Measurements from ENCODE around the gene STK16. TPM values are rescaled to one million over a fixed set of nuclear protein-coding genes. Genes with fewer than 3 reads are reported as not detected.

The STK16 gene
- total and polyA plus RNA-seq, 7 donors, result 11.6 to 38.5 (median 16.0) TPM

DNA sequence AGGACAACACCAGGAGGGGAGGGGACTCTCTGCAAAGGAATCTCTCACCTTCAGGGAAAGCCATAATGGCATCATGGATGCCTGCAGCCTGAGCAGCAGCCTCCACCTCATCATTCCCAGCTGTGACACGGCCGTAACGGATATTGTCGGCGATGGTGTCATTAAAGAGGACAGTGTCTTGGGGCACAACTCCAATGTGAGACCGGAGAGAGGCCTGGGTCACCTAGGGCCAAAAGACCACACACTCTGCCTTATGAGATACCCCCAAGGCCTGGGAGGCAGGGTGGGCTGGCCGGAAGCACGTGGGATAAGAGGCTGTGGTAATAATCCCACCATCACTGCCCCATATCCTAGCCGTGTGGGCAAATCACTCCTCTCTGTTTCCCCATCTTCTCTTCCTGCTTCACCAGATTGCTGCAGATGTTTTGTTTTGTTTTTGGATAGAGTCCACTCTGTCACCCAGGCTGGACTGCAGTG lies 34.4 kb upstream of the STK16 start:
- Histone ChIP-seq H3K4me1 (peaks cover 16% of the 10 kb centered on the region), H3K36me3 (ENCODE audit: insufficient read depth in 1 of 2, low read depth in 1 of 2) (peaks cover 3 to 84% of the 10 kb centered on the region in 2 donors), H3K4me3 (no peak overlapping the region), H3K27ac (no peak overlapping the region), H3K27me3 (ENCODE audit: insufficient read depth in 3 of 3, low read length in 2 of 3) (no peaks in the 10 kb centered on the region), H3K9me3 (no peaks in the 10 kb centered on the region)
- intact Hi-C loops (cut with DNase I), result no loop called here
- TF ChIP-seq, protein P1, sequence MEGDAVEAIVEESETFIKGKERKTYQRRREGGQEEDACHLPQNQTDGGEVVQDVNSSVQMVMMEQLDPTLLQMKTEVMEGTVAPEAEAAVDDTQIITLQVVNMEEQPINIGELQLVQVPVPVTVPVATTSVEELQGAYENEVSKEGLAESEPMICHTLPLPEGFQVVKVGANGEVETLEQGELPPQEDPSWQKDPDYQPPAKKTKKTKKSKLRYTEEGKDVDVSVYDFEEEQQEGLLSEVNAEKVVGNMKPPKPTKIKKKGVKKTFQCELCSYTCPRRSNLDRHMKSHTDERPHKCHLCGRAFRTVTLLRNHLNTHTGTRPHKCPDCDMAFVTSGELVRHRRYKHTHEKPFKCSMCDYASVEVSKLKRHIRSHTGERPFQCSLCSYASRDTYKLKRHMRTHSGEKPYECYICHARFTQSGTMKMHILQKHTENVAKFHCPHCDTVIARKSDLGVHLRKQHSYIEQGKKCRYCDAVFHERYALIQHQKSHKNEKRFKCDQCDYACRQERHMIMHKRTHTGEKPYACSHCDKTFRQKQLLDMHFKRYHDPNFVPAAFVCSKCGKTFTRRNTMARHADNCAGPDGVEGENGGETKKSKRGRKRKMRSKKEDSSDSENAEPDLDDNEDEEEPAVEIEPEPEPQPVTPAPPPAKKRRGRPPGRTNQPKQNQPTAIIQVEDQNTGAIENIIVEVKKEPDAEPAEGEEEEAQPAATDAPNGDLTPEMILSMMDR (IDR thresholded peaks at IDR 0.05), result no peak
- WGBS, 3 donors, result 83 to 92% (median 86%) methylated on average over 9 of the region's 9 CpGs
- no peak for ATAC-seq
- DNase-seq, result no peak

DNA sequence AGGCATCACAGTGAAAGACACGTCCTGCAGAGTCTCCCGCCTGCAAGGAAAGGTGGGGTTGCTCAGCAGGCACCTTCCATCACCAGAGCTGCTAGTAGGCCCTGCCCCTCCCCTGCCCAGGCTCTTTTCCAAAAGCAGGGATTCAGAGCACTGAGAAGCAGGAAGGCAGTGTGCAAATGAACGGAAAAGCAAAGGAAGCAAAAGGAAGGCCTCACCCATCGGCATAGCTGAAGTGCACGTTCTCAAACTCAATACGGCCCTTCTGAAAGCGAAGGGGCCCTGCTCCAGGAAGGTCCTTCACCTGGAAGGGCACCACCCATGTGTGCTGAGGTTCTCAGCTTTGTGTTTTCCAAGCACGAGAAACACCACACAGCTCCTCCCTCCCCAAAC lies 32.3 kb upstream of the STK16 start:
- H3K27me3 ChIP-seq (ENCODE audit: insufficient read depth in 3 of 3, low read length in 2 of 3), result no peaks in the 10 kb centered on the region
- H3K4me3 ChIP-seq, result no peak overlapping the region
- DNase-seq (no peak), ATAC-seq (no peak)
- peaks cover 3 to 88% of the 10 kb centered on the region in 2 donors for H3K36me3 ChIP-seq (ENCODE audit: insufficient read depth in 1 of 2, low read depth in 1 of 2)
- TF ChIP-seq, protein P1 (IDR thresholded peaks at IDR 0.05), result no peak
- intact Hi-C loops (cut with DNase I), result no loop called here
- H3K9me3 ChIP-seq, result no peaks in the 10 kb centered on the region
- WGBS, 3 donors, result 79 to 81% (median 79%) methylated on average over 8 of the region's 8 CpGs
- H3K4me1 ChIP-seq, result peaks cover 19% of the 10 kb centered on the region
- no peak overlapping the region for H3K27ac ChIP-seq

DNA sequence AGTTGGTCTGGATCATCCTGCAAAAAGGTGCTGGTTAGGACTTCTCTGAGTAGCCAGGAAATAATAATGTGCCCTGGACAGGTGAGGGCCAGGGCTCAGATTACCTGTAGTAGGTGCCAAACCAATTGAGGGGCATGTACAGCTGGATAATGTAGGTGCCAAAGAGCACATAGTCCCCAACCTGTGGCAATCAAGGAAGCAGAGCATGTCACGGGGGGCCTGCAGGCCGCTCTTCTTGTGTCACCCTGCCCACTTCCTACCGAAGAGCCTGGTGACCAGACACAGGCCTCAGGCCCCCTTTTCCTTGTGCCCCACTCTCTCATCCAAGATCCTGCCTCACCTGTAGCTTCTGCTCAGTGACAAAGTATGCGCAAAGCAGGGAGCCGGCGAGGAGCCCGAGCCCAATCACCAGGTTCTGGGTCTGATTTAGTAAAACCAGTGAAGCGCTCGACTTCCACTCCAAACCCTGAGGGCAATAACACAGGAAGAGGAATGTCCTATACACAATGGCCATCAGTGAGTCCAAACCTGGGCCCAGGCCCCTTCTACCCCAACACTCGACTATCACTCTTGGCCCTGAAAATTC lies 31.7 kb upstream of the STK16 start:
- no peak for ATAC-seq
- Histone ChIP-seq H3K27me3 (ENCODE audit: insufficient read depth in 3 of 3, low read length in 2 of 3) (no peaks in the 10 kb centered on the region), H3K36me3 (ENCODE audit: insufficient read depth in 1 of 2, low read depth in 1 of 2) (peaks cover 3 to 83% of the 10 kb centered on the region in 2 donors), H3K27ac (no peak overlapping the region), H3K9me3 (no peaks in the 10 kb centered on the region), H3K4me3 (no peak overlapping the region), H3K4me1 (peaks cover 15% of the 10 kb centered on the region)
- DNase-seq, result no peak
- 91 to 94% (median 94%) methylated on average over 10 of the region's 10 CpGs for WGBS, 3 donors
- intact Hi-C loops (cut with DNase I), result no loop called here
- TF ChIP-seq, protein P1 (IDR thresholded peaks at IDR 0.05), result no peak

DNA sequence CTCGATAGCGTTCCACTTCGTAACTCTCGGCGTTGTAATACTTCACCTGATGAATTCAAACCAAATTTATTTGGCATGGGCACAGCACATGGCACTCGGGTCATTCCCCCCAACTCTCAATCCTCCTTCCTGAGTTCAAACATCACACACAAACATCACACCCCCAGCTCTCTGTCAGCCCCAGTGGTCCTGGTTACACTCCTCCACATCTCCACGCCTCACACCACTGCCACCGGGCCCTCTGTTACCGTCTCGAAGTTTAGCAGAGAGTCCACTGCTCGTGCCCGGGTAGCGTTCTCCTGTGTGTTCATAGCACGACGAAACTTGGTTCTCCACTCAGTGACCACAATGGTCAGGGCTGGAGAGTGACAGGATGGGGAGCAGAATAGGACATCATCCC lies 31.1 kb upstream of the STK16 start:
- TF ChIP-seq, protein P1 (IDR thresholded peaks at IDR 0.05), result no peak
- H3K9me3 ChIP-seq, result no peaks in the 10 kb centered on the region
- H3K4me3 ChIP-seq, result no peak overlapping the region
- peaks cover 15% of the 10 kb centered on the region for H3K4me1 ChIP-seq
- intact Hi-C loops (cut with DNase I), result no loop called here
- H3K27me3 ChIP-seq (ENCODE audit: insufficient read depth in 3 of 3, low read length in 2 of 3), result no peaks in the 10 kb centered on the region
- no peak overlapping the region for H3K27ac ChIP-seq
- DNase-seq (no peak), ATAC-seq (no peak)
- H3K36me3 ChIP-seq (ENCODE audit: insufficient read depth in 1 of 2, low read depth in 1 of 2), result peaks cover 3 to 77% of the 10 kb centered on the region in 2 donors
- WGBS, 3 donors, result 93 to 96% (median 94%) methylated on average over 15 of the region's 15 CpGs

DNA sequence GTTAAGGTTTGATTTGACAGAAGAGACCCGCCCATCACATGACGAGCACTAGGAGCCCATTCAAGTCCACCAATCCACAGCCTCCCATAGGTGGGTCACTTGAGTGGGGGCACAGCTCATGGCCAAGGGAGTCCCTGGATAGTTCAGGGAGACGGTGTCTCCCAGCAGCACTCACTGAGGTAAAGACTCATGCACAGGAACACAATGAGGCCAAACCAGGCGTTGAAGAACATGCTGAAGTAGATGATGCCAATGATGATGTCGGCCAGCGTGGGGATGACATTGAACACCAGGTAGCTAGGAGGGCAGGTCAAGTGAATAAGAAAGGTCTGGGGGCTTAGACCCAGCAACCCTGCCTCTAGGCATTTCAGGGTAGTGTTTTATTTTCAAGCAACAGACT lies 30.5 kb upstream of the STK16 start:
- 81 to 91% (median 84%) methylated on average over 6 of the region's 6 CpGs for WGBS, 3 donors
- Histone ChIP-seq H3K9me3 (no peaks in the 10 kb centered on the region), H3K27ac (no peak overlapping the region), H3K4me1 (peaks cover 22% of the 10 kb centered on the region), H3K36me3 (ENCODE audit: insufficient read depth in 1 of 2, low read depth in 1 of 2) (peaks cover 0 to 75% of the 10 kb centered on the region in 2 donors), H3K27me3 (ENCODE audit: insufficient read depth in 3 of 3, low read length in 2 of 3) (no peaks in the 10 kb centered on the region), H3K4me3 (no peak overlapping the region)
- TF ChIP-seq, protein P1 (IDR thresholded peaks at IDR 0.05), result no peak
- no peak for ATAC-seq
- intact Hi-C loops (cut with DNase I), result loop anchor here in 1 of 2 donors (5.0 kb wide), 1 partner anchor 37 kb away; the partner anchor contains the start of genes CNPPD1 and RETREG2
- no peak for DNase-seq
